Coronary artery (tissue), 2 donors: ENCODE results near the gene CDC42BPA.

Source experiments
- DNase-seq: peaks from one replicate; pipeline ENCODE4 v3.0.0-alpha.2; 2017; ENCODE audit warnings: low spot score
- H3K27ac ChIP-seq, 2 donors: fragments of 200-600 bp; sonication (generic); one replicate each; pipeline ENCODE4 v1.5.1; 2016 to 2019
- H3K4me3 ChIP-seq: fragments of 200-600 bp; sonication (generic); 2 replicates; pipeline ENCODE4 v1.5.1; 2016; ENCODE audit warnings: mild to moderate bottlenecking, moderate library complexity
- TF ChIP-seq, protein P1 (sequence below): fragments of 200-600 bp; sonication (generic); IDR thresholded peaks from one replicate; pipeline ENCODE4 v1.5.1; 2019; ENCODE audit warnings: antibody characterized with exemption

The CDC42BPA gene

DNA sequence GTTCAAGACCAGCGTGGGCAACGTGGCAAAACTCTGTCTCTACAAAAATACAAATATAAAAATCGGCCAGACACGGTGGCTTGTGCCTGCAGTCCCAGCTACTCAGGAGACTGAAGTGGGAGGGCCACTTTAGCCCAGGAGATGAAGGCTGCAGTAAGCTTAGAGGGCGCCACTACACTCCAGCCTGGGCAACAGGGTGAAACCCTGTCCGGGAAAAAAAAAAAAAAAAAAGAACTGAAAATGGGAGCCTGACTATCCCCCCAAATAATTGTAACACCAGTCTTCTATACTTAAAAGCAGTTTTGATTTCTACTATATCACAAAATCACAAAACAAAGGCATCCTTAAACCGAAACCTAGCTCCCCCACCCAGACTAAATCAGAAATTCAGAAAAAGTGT lies 60.3 kb downstream of the CDC42BPA start:
- H3K4me3 ChIP-seq: no peak overlapping the region
- no peak for DNase-seq
- TF ChIP-seq, protein P1, sequence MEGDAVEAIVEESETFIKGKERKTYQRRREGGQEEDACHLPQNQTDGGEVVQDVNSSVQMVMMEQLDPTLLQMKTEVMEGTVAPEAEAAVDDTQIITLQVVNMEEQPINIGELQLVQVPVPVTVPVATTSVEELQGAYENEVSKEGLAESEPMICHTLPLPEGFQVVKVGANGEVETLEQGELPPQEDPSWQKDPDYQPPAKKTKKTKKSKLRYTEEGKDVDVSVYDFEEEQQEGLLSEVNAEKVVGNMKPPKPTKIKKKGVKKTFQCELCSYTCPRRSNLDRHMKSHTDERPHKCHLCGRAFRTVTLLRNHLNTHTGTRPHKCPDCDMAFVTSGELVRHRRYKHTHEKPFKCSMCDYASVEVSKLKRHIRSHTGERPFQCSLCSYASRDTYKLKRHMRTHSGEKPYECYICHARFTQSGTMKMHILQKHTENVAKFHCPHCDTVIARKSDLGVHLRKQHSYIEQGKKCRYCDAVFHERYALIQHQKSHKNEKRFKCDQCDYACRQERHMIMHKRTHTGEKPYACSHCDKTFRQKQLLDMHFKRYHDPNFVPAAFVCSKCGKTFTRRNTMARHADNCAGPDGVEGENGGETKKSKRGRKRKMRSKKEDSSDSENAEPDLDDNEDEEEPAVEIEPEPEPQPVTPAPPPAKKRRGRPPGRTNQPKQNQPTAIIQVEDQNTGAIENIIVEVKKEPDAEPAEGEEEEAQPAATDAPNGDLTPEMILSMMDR: no peak
- H3K27ac ChIP-seq: no peak overlapping the region

DNA sequence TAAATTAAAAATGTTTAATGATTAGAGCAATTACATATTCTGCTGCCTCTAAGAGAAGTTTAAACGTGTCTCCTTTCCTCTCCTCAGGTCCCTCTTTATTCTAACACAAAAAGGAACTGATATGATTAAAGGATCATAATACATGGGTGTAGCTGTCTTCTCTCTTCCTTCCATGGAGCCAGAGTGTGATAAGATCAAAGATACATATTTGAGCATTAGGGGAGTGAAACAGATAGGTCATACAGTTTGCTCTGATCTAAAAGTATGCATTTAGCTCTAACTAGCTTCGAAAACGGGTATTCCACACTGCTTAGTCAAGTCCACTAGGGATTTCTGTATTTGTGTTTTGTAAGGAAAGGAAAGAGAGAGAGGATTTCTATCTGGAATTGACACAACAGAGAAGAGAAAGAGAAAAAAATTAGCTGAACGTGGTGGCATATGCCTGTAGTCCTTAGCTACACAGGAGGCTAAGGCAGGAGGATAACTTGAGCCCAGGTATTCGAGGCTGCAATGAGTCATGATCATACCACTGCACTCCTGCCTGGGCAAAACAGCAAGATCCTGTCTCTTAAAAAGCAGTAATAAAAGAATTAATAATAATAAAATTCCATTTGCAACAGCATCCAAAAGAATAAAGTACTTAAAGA lies 63.1 kb downstream of the CDC42BPA start:
- DNase-seq: no peak
- TF ChIP-seq, protein P1: no peak

DNA sequence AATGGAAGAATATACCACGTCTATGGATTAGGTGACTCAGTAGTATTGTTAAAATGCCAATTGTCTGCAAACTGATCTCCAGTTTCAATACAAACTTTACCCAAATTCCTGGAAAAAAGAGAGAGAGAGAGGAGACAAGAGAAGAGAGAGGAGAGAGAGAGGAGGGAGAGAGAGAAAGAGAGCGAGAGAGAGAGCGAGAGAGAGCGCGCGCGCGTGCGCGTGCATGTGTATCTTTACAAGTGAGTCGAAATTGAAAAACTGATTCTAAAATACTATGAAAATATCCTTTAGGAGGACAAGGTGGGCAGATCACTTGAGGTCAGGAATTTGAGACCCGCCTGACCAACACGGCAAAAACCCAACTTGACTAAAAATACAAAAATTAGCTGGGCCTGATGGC lies 65.2 kb downstream of the CDC42BPA start:
- no peak overlapping the region for H3K4me3 ChIP-seq
- no peak for DNase-seq
- TF ChIP-seq, protein P1: no peak

More for the DNA sequence above, 63.1 kb downstream of the CDC42BPA start:
- no peak overlapping the region for H3K4me3 ChIP-seq
- no peak overlapping the region for H3K27ac ChIP-seq

DNA sequence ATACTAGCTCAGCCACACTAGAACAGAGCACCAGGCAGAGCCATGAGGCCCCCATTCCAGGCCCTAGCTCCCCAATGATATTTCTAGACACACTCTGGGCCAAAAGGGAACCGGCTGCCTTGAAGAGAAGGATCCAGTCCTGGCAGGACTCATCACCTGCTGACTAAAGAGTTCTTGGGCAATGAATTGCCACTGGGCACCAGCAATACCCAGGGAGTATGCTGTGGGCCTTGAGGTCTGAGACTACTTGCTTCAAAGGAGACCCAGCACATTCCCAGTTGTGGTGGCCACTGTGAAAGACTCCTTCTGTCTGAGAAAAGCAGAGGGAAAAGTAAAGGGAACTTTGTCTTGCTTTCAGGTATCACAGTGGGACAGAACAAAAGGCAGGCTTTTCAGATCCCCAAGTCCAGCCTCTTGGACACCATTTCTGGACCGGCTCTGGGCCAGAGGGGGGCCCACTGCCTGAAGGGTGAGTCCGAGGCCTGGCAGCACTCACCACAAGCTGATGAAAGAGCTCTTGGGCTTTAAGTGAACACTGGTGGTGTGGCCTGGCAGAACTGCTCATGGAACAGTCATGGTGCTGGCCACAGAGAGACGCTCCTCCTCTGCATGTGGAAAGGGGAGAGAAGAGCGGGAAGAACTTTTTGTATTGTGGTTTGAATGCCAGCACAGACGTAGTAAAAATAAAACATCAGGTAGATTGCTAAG lies 72.5 kb downstream of the CDC42BPA start:
- DNase-seq: no peak
- H3K27ac ChIP-seq: no peak overlapping the region
- no peak overlapping the region for H3K4me3 ChIP-seq
- TF ChIP-seq, protein P1: no peak

More for the DNA sequence above, 65.2 kb downstream of the CDC42BPA start:
- H3K27ac ChIP-seq: no peak overlapping the region

DNA sequence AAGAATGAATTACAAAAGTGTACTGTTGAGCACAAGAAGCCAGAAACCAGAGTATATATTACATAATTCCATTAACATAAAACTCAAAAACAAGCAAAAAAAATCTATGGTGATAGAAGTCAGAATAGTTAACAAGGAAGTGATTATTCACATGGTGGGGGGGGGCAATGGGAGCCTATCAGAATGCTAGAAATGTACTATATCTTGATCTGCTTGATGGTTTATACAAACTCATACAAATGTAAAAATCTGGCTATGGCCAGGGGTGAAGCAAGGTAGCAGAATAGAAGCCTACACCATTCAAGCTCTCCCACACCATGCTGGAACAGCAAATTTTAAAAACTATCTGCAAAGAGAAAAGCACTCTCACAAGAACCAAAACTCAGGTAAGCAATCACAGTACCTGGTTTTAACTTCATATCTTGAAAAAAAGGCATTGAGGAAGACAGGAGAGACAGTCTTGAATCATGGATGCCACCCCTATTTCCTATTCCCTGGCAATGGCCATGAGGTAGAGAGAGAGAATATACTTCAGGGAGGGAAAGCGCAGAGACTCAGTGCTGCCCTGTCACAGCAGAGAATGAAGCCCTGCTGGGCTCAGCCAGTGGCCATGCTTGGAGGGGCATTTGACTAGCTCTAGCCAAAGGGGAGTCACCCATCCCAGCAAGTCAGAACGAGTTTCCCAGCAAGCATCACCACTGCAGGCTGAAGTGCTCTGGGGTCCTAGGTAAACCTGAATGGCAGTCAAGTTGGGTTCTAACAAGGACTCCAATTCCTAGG lies 73.8 kb downstream of the CDC42BPA start:
- DNase-seq: no peak
- Histone ChIP-seq H3K4me3 (no peak overlapping the region), H3K27ac (no peak overlapping the region)
- TF ChIP-seq, protein P1: no peak

DNA sequence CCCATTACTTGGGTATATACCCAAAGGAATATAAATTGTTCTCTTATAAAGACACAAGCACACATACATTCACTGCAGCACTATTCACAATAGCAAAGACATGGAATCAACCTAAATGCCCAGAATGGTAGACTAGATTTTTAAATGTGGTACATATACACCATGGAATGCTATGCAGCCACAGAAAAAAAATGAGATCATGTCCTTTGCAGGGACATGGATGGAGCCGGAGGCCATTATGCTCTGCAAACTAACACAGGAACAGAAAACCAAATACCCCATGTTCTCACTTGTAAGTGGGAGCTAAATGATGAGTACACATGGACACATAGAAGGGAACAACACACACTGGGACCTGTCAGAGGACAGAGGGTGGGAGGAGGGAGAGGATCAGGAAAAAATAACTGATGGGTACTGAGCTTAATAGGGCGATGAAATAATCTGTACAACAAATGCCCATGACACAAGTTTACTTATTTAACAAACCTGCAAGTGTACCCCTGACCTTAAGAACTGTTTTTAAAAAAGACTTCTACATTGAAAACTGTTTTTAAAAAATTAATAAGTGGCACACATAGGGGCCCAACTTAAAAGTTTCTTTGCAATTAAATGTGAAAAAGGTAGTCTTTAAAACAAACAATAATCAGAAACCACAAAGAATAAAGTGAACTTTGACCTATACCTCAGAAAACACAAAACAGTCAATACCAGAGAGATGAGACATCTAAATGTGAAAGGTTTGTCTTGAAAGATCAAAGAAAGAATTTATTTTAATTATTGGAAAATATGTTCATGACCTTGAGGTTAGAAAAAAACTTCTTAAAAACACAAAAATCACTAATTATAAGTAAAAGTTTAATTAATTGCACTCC lies 75.2 kb downstream of the CDC42BPA start:
- H3K27ac ChIP-seq: no peak overlapping the region
- no peak for DNase-seq
- TF ChIP-seq, protein P1: no peak
- H3K4me3 ChIP-seq: no peak overlapping the region
